ENCODE measurements around the gene SARDH. TPM values are rescaled to one million over a fixed set of nuclear protein-coding genes. Genes with fewer than 3 reads are reported as not detected.

SARDH gene
- total and polyA plus RNA-seq, 2 of the 13 experiments (the other 11 are each of a cell fraction or from before 2014, with no cell fraction given), result 11.6 to 34.9 TPM

DNA sequence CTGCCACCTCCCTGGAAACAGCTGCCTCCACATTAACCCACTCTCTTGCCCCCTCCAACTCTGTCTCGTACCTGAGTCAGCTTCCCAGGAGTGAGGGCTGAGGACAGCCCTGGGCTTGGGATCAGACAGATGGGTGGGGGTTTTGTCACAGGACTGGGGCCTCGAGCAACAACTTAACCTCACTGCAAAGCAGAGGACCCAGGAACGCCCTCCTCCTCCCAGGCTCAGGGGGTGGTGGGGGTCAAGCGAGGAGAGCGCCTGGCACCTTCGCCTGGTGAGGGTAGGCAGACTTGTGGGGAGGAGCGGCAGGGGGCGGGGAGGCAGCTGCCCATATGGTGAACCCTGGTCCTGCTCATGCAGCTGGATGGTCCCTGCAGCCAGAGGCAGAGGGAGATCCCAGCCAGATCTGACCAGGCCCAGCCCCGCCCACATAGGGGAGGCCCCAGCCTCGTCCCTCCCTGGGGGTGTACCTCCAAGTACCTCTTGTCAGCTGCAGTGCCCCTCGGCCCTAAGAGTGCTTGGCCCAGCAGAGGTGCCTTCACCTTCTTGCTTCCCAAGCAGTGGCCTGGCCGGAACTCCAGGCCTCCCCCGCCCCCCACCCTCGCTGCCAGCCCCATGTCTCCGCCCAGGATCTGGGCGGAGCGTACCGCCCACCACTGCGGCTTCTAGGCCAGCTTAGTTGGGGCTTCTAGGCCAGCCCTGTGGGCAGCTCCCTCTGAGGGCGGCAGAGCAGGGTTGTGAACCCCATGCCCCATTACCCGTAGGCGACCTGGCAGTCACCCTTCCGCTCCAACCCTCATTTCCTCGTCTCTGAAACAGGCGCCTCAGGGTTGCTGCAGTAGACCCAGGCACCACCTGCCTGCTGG is at the start of gene SARDH (continued):
- TF ChIP-seq, protein P1, sequence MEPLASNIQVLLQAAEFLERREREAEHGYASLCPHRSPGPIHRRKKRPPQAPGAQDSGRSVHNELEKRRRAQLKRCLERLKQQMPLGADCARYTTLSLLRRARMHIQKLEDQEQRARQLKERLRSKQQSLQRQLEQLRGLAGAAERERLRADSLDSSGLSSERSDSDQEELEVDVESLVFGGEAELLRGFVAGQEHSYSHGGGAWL (CRISPR knock-in tag; IDR thresholded peaks at IDR 0.05), result 0 out of 2 replicates have a peak, but pooled peaks have one; percentile 22
- TF ChIP-seq ZNF382 (CRISPR knock-in tag; IDR thresholded peaks at IDR 0.05; ENCODE audit: borderline replicate concordance) (no peak), ZMYM3 (CRISPR knock-in tag; IDR thresholded peaks at IDR 0.05) (no peak; the same call in 1 of the 2 replicates), TSC22D2 (CRISPR knock-in tag; IDR thresholded peaks at IDR 0.05; ENCODE audit: borderline replicate concordance) (no peak), ZNF24 (IDR thresholded peaks at IDR 0.05) (no peak), TAF1 (CRISPR knock-in tag; IDR thresholded peaks at IDR 0.05) (peak; percentile 89), ZNF451 (CRISPR knock-in tag; IDR thresholded peaks at IDR 0.05) (no peak; the same call in 1 of the 2 replicates), IKZF1 (IDR thresholded peaks at IDR 0.05) (no peak), HMG20A (CRISPR knock-in tag; IDR thresholded peaks at IDR 0.05; ENCODE audit: borderline replicate concordance) (no peak), MEIS1 (CRISPR knock-in tag; IDR thresholded peaks at IDR 0.05; ENCODE audit: borderline replicate concordance) (no peak; the same call in 1 of the 2 replicates), ZSCAN31 (CRISPR knock-in tag; IDR thresholded peaks at IDR 0.05; ENCODE audit: low read depth) (no peak), MEF2D (CRISPR knock-in tag; IDR thresholded peaks at IDR 0.05) (peak; percentile 82), RCOR2 (CRISPR knock-in tag; IDR thresholded peaks at IDR 0.05) (no peak), ZNF569 (CRISPR knock-in tag; IDR thresholded peaks at IDR 0.05; ENCODE audit: borderline replicate concordance) (no peak), ZNF839 (CRISPR knock-in tag; IDR thresholded peaks at IDR 0.05; ENCODE audit: borderline replicate concordance) (no peak), PHF5A (CRISPR knock-in tag; IDR thresholded peaks at IDR 0.05; ENCODE audit: low read depth, unreplicated experiment) (peak; percentile 56)
- TF ChIP-seq, protein P2, sequence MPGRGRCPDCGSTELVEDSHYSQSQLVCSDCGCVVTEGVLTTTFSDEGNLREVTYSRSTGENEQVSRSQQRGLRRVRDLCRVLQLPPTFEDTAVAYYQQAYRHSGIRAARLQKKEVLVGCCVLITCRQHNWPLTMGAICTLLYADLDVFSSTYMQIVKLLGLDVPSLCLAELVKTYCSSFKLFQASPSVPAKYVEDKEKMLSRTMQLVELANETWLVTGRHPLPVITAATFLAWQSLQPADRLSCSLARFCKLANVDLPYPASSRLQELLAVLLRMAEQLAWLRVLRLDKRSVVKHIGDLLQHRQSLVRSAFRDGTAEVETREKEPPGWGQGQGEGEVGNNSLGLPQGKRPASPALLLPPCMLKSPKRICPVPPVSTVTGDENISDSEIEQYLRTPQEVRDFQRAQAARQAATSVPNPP (CRISPR knock-in tag; IDR thresholded peaks at IDR 0.05), result no peak
- TF ChIP-seq, protein P3, sequence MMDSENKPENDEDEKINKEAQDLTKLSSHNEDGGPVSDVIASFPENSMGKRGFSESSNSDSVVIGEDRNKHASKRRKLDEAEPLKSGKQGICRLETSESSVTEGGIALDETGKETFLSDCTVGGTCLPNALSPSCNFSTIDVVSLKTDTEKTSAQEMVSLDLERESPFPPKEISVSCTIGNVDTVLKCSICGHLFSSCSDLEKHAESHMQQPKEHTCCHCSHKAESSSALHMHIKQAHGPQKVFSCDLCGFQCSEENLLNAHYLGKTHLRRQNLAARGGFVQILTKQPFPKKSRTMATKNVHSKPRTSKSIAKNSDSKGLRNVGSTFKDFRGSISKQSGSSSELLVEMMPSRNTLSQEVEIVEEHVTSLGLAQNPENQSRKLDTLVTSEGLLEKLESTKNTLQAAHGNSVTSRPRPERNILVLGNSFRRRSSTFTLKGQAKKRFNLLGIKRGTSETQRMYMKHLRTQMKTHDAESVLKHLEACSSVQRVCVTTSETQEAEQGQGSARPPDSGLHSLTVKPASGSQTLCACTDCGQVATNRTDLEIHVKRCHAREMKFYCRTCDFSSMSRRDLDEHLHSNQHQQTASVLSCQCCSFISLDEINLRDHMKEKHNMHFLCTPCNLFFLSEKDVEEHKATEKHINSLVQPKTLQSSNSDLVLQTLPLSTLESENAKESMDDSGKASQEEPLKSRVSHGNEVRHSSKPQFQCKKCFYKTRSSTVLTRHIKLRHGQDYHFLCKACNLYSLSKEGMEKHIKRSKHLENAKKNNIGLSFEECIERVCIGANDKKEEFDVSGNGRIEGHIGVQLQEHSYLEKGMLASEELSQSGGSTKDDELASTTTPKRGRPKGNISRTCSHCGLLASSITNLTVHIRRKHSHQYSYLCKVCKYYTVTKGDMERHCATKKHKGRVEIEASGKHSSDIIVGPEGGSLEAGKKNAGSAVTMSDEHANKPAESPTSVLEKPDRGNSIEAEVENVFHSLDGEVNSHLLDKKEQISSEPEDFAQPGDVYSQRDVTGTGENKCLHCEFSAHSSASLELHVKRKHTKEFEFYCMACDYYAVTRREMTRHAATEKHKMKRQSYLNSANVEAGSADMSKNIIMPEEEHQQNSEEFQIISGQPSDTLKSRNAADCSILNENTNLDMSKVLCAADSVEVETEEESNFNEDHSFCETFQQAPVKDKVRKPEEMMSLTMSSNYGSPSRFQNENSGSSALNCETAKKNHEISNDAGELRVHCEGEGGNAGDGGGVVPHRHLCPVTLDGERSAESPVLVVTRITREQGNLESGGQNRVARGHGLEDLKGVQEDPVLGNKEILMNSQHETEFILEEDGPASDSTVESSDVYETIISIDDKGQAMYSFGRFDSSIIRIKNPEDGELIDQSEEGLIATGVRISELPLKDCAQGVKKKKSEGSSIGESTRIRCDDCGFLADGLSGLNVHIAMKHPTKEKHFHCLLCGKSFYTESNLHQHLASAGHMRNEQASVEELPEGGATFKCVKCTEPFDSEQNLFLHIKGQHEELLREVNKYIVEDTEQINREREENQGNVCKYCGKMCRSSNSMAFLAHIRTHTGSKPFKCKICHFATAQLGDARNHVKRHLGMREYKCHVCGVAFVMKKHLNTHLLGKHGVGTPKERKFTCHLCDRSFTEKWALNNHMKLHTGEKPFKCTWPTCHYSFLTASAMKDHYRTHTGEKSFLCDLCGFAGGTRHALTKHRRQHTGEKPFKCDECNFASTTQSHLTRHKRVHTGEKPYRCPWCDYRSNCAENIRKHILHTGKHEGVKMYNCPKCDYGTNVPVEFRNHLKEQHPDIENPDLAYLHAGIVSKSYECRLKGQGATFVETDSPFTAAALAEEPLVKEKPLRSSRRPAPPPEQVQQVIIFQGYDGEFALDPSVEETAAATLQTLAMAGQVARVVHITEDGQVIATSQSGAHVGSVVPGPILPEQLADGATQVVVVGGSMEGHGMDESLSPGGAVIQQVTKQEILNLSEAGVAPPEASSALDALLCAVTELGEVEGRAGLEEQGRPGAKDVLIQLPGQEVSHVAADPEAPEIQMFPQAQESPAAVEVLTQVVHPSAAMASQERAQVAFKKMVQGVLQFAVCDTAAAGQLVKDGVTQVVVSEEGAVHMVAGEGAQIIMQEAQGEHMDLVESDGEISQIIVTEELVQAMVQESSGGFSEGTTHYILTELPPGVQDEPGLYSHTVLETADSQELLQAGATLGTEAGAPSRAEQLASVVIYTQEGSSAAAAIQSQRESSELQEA (CRISPR knock-in tag; IDR thresholded peaks at IDR 0.05; ENCODE audit: not compliant biosample characterization), result no peak
